NAMALWA (cell line): ENCODE results near the gene WASF2.
"Not testable (repeated sequence)": the region's sequence is repeated elsewhere in the genome, so short reads cannot be mapped to it uniquely, and the experiment has no call there.

Experiments
- DNase-seq: peaks from one replicate; pipeline ENCODE4 v3.0.0-alpha.2; 2015; ENCODE audit warnings: low spot score

WASF2 gene

DNA sequence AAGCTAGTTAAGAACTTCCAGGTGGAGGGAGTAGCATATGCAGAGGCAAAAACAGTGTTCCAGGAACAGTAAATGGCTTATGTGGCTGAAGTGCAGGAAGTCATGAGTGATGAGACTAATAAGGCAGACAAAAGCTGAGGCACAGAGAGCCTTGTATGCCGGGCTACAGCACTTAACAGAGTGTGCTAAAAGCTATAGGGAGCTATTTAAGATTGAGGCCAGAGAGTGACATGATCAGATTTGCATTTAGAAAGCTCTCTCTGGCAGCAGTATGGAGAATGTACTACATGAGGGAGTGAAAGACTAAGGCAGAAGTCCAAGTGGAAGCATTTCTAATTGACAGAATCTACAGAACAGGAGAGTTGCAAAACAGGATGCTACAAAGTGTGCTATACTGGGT is 38.6 kb downstream of the WASF2 start:
- no peak for DNase-seq

DNA sequence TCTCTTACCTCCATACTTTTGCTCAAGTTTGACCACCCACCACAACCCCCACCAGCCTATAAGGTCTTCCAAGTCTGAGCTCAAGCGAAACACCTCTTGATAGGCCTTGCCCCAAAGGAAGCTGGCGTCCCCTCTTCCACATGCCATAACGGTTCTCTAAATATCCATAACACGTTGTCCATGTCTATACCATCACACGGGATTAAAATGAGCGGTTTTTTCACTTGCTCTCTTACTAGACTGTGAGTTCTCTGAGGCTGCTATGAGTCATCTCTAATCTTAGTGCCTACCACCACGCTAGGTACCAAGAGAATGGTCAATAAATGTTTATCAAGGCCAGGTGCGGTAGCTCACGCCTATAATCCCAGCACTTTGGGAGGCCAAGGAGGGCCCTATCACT is 41.0 kb downstream of the WASF2 start:
- no peak for DNase-seq

DNA sequence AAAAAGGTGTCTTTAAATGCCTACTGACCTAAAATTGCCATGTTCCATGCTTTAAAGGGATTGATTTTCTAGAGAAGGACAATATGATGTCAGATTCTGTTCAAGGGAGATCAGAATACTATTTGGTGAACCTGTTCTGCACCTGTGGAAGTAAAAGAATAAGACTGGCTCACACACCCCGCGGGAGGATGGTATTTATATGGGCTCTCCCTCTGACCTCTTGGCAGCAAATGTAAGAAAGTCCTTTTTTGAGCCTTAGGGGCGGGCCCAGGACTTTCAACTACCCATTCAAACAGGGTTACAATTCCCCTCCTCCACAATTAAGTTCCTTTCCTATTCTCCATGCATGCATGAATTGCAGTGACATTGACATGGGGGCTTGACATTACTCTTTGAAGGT is 42.1 kb downstream of the WASF2 start:
- no peak for DNase-seq

DNA sequence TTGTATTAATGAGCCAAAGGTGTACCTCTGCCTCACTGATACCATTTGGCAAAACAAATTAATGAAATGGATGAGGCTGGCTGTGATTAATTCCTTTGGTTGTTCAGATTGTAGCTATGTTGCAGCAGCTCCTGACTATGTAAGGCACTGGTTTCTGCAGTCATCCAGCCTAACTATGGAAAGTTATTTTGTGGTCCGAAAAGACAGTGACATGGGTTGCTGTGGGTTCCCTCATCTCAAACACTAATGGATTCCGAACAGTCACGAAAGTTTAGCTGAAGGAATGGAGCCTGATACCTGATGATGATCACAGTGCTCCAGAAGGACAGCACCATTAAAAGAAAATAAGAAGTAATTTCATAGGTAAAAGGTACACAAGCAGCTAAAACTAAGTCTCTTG is 42.6 kb downstream of the WASF2 start:
- DNase-seq, result no peak

DNA sequence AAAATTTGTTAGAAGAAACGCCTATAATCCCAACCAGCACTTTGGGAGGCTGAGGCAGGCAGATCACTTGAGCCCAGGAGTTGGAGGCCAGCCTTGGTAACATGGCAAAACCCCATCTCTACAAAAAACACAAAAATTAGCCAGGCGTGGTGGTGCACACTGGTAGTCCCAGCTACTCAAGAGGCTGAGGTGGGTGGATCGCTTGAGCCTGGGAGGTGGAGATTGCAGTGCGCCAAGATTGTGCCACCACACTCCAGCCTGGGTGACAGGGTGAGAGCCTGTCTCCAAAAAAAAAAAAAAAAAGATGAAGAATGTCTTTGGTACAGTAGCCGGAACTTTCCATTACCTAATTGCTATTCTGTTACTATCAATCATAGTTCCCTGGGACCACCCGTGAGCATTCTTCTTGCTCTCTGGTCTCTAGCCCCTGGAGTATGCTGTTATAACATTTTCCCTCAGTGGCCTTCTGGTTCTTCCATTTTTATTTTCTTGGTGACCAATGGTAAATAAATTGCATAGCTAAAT is 43.4 kb downstream of the WASF2 start:
- DNase-seq, result no peak

DNA sequence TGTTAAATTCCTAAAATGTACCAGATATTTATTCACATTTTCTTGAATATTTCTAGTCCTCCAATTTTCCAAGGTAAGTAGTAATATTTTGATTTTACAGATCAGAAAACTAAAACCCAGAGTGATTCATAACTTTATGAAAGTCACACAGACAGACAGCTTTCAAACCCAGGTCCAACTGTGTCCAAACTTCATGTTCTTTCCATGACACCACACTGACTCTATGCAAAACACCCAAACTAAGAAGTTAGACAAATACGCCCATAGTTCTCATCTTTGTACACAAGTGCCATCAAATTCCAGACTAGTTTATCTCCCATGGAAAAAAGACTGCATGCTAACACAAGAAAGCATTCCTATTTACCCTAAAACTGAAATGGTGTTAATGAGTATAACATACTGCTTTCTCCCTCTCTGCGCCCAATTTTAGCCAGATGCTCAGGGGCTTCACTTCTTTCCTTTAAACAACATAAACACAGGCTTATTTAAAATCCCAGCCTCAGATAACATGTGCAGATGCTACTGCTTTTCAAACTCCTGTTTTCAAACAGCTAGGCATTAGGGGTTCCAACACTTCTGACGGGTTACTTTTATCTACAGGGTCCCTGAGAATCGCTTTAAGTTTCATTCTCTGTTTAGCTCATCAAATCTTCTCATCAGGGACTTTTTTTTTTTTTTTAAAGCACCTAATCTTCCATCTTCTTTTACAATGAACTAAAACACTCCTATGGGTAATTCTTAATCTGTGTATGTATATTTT is 44.6 kb downstream of the WASF2 start:
- DNase-seq, result peak; percentile 66

DNA sequence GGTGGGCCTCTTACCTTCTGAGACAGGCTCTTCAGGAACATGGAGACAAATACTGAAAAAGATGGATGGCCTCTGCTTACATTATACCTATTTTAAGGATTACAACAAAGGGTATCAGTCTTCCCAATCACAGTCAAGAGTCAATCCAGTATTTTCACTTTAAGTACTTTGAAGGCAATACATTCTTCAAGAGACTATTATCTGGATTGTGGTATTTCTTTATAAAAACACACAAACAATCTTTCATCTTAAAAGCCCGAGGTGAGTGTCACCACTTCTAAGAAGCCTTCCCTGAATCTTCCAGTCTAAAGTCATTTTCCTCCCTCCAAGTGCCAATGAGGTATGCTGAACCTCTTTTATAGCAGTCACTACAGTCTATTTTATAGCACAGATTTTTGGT is 45.3 kb downstream of the WASF2 start:
- no peak for DNase-seq

DNA sequence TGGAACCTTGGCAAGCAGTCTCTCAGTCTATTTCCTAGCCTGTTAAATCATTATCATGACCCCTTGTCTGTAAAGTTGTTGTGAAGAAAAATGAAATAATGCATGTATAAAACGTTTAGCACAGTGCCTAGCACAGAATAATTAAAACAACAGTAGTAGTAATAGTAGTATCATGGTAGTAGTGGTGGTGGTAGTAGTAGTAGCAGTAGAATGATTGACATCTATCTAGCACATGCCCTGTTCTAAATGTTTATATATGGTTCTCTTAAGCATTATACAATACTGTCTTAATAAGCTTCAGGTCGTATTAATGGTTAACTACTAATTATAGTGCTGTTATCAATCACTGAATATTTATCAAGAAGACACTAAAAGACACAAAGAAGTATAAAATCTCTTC is 50.8 kb downstream of the WASF2 start:
- DNase-seq, result no peak

DNA sequence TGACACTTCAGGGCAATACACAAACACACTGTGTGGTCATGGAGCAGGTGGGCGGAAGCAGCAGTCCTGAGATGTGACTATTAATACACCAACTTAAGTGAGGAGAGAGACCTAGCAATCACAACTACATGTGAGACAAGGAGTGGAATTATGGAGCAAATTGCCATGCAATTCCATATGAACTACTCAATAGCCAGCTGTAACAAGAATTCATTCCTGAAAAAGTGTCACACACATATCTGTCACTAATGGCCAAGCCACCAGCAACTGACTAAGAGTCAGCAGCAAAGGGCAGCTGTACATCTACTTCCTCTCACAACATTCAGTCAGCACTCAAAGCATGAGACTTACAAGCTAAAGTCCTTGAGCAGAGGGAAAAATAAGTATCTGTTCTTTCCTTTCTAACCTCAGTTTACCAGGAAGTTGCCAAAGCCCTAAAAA is 51.3 kb downstream of the WASF2 start:
- peak; percentile 73 for DNase-seq

DNA sequence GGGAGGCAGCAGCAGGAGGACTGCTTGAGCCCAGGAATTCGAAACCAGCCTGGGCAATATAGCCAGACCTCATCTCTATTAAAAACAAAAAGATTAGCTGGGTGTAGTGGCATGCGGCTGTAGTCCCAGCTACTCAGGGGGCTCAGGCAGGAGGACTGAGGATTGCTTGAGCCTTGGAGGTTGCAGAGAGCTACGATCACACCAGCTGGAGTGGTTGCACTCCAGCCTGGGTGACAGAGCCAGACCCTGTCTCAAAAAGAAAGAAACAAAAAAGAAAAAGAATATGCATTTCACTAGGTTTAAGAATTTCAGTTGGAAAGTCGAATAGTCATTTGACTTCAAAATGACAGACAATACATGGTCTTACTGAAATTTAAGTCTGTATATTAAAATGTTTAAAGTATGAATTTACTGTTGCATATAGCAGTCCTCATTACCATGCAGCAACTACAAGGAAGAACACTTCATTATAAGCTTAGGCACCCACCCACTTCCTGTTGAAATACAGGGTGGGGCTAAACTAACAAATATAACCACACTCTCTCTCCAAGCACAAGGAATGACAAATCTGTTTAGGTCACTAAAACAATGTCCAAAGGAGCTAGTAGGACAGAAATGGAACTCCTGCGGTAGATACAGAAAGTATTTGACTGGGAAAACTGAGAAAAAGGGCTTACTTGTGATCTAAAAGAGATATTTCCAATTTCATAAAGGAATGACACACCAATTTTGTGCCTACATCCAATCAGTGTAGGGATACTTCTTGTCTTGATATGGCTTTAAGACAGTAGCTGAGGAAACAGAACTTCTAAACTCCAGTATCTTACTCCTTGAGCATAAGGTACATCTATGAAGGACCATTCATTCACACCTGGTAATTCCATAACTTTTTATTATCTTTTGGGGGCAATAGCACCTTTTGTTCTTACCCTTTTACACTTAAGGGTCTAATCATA is 53.5 kb downstream of the WASF2 start:
- peak; percentile 75 for DNase-seq

DNA sequence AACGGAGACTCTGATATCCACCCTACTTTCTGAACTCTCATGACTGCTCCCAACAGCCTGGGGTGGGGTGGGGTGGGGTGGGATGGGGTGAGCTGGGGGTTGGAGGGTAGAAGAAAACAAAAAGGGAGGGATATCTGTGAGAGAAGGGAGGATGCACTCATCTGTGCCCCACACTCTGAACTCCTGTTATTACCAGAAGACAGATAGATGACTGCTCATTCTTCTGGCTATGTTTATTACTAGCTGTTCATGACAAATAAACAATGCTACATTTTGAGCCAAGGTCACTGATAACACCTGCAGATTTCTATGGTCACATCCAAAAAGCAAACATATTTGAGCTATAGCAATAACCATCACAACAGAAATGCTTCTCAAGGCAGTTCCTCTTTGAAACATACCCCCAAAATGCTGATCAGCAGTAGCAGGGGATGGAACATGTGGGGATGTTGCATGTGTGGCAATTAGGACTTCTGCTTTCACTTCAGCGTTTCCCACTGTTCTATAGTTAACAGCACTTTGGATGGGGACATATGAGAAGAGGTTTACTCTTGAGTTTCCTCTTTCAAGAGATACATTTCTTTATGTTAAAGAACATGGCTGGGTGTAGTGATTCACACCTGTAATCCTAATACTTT is 54.3 kb downstream of the WASF2 start:
- peak; percentile 88 for DNase-seq

DNA sequence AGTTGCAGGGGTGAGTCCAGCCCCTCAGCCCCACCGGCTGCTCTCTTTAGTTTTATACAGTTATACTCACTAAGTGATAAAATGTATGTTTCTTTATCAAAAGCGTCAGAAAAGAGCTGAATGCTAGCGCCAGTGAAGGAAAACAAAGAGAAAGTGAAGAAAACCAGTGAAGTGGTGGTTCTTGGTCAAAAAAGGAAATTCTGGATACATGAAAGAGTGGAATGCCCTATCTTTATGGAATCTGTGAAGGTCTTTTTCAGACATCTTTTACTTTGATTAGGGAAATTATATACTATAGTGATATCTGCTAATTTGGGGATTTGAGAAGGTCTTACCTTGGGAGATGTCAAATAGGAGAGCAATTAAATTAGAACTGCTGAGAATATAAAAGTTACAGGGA is 56.3 kb downstream of the WASF2 start:
- DNase-seq, result no peak

DNA sequence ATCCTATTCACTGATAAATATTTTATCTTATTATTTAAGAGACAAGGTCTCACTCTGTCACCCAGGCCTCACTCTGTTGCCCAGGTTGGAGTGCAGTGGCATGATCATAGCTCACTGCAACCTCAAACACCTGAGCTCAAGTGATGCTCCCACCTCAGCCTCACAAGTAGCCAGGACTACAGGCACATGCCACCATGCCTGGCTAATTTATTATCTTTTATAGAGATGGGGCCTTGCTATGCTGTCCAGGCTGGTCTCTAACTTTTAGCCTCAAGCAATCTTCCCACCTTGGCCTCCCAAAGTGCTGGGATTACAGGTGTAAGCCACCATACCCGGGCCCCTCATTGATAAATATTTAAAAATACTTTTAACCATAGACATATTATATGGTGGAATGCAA is 57.2 kb downstream of the WASF2 start:
- not testable (repeated sequence) for DNase-seq

DNA sequence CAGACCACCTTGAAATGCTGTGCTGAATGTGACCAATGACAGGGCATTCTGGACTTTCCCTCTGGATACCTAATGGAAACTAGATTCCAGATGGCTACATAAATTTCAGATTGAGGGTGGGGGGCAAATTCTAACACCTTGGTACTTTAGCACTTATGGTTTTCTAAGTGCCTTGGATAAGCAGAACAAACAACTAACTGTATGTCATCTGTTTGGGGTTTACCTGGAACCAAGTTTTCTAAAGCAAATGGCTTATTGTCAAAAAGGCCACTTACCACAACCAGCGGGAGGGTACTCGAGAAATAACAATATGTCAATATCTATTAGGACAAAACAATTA is 58.4 kb downstream of the WASF2 start:
- DNase-seq, result no peak

DNA sequence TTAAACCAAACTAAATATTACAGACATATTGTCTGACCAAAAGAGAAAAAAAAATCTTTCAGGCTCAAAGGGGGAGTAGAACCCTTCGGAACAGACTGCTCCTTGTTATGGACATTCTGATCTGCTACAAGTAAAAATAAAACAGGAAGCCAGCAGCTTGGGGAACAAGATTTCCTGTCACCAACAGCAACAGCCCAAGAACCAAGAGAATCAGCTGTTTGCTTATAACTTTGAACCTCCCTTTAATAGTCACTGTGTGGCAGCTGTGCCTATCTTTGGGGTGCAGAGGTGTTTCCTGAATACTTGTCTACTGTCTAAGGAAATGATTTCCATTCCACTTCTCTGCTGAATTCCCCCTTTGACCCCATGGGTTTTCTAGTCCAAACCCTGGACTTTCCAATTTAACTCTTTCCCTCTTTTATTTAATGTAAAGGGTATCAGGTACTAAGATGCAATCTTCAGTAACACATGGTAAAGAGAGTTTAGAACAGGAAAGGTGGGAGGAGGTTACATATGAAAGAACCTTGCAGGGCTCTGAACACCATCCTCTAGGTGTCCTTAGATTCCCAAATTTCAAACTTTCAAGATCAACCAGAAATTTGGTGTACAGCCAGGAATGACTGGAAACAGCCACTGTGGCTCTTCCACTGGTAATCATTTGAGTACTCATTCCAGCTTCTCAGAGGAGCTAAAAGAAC is 58.9 kb downstream of the WASF2 start:
- peak; percentile 69 for DNase-seq

DNA sequence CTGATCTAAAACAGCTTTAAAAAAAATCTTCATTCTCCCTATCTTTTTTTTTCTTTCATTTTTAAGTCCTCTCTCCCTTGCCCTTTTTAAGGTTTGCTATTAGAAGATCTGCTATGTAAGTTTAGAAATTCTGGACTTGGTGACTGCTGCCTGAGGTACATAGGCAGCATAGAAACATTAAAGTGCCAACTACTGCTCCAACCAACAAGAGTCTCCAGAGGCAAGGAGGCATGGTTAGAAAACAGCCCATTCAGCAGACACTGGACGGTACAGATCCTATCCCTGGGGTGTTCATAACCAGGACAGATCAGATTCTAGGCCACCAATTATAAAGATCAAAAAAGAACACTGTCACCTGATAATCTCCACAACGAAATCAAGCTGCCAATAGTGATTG is 60.9 kb downstream of the WASF2 start:
- DNase-seq, result peak; percentile 45

DNA sequence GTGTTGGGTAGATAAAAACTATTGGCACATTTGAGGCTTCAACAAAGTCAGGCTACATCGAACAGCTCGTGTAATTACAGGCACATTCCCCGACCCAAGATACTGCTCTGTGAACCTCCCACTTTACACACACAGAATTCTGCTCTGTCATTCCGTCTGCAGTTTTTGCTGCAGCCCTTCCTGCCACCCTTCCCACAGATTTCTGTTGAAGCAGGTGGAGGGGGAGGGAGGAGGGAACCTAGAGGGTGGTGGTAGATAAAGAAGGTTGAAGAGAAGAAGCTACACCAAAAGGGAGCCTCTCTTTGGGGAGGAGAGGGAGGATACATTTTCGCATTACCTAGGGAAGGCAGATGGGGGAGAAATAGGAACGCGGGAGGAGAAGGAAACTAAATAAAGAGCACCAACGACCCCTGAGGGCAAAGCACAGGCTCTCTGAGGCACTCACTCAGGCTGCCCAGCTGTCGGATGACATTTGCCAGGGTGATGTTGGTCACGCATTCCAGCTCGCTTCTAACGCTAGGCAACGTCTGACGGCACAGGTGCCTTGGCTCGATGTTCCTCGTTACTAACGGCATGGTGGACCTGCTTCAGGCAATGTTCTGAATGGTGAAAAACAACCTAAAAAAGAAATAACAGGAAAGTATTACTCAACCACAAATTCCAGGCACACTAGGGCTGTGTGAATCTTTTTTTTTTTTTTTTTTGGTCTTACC is 61.5 kb downstream of the WASF2 start:
- peak; percentile 76 for DNase-seq

DNA sequence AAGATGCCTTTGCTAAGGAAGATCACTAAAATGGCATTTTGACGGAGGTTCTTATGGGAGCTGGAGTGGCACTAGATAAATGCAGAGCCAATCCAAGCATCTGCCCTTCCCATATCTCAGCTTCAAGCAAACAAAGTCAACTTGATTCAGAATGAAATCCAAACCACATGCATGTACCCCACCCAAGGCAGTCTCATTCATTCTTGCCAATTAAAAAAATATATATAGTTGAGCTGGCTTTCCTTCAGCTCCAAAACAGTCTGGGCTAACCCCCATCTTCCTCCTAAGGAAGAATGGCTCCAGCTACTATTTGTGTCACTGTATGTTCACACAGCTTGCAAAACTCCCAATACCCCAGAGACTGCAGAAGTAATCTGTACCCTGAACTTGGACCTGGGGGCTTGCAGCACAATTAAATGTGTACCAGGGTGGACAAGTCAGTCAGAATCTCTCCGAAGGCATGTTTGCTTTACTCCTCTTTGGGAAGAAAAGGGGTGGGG is 62.1 kb downstream of the WASF2 start:
- DNase-seq, result no peak

DNA sequence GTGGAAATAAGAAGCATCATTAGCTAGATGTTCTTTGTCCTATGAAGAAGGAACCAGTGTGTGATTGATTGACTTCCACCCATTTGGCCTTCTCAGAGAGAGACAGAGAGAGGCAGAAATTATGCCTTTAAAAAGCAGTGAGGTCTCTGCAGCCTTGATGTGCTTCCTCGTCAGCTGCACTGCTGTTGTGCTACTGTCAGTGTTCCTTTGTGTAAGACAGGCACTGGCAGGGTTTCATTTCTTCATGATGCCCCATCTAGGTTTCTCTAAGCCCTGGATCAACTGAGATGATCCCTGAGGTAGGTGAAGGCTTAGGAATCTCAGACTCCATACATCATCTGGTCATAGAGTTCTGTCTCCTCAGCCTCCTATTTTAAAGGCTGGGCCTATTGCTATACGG is 62.6 kb downstream of the WASF2 start:
- DNase-seq, result no peak

DNA sequence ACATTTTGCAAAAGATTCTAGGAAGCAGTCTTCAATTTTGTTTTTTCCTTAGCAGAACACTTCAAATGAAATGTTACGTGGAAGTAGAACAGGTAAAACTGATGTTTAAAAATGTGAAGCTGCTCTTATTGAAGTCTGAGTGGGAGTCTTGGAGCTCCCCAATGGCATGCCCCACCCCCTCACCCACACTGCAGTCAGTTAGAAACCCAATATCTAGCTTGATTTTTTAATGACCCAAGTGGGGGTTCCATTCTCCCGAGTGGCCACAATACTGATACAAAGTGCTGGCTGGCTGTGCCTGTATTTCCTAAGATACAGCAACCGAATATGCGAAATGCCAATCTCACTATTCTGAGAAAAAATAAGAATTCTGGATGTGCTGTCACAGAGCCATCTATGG is 66.3 kb downstream of the WASF2 start:
- DNase-seq, result no peak
